Measurements from ENCODE around the gene PTGER3.

DNA sequence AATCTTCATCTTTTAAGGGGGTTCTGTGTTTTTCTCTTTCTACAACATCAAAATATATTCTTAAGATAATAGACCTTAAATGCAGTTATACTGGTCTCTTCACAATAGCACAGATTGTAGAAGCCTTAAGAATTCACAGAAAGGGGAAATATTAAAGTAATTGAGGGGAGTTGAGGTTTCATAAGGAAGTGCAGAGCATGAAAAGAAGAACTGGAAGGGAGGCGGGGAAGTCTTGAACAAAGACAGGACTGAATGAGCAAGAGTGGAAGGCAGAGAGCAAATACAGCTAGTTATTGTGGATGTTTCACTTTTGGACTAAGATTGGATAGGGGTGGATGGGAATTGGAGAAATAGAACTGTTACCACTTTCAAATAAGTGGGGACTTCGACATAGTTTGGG, 67.7 kb downstream of the PTGER3 start:
- TF ChIP-seq CTCF (IDR thresholded peaks at IDR 0.05; ENCODE audit: low read depth, low read length) (no peak), POLR2A (IDR thresholded peaks at IDR 0.05; ENCODE audit: extremely low read depth, insufficient read length) (no peak)
- TF ChIP-seq, protein P1, sequence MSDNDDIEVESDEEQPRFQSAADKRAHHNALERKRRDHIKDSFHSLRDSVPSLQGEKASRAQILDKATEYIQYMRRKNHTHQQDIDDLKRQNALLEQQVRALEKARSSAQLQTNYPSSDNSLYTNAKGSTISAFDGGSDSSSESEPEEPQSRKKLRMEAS (IDR thresholded peaks at IDR 0.05; ENCODE audit: low read depth, low read length) = no peak
